GM18909 (cell line): ENCODE results near the gene ARHGAP26.
A peak's percentile ranks its signal among the peaks of the same experiment; 100 is the strongest.

Experiments used
- ATAC-seq: cut with Tn5 transposase; IDR thresholded peaks from one replicate; pipeline ENCODE4 v1.9.1; 2021; ENCODE audit warnings: mild to moderate bottlenecking; ENCODE audit not compliant: unreplicated experiment, poor library complexity

ARHGAP26 gene

DNA sequence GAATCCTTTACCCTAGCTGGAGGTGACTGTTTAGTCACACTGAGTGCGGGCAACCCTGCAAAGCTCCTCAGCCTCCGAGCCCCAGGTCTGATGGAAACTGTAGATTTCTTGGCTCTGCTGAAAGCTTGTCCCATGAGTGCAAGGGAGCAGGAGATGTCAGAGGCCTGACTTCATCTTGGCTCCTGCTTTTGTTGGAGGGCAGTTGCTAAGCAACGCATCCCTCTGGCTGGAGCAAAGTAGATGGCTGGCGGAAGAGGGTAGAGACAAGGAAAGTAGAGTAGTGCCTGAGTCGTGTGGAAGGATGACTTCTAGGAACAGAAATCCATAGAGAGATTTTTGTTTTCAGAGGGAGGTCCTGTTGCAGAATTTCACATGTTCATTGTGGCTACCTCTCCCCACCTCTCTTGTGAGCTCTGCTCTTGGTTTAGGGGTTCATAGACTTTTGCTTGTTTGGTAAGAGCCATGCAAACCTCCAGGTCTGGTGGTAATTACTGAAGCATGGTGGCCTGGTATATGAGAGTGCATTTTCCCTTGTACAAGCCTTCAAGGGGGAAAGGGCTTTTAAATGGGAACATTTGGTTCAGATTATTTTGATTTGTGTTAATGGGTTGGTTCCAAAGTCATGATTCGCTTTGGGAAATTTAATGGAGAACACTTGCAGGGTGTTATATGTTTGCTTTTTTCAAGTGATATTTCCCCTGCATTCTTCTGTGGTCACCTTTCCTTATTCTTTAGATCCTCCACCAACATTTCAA is 71.5 kb downstream of the ARHGAP26 start:
- no peak for ATAC-seq

DNA sequence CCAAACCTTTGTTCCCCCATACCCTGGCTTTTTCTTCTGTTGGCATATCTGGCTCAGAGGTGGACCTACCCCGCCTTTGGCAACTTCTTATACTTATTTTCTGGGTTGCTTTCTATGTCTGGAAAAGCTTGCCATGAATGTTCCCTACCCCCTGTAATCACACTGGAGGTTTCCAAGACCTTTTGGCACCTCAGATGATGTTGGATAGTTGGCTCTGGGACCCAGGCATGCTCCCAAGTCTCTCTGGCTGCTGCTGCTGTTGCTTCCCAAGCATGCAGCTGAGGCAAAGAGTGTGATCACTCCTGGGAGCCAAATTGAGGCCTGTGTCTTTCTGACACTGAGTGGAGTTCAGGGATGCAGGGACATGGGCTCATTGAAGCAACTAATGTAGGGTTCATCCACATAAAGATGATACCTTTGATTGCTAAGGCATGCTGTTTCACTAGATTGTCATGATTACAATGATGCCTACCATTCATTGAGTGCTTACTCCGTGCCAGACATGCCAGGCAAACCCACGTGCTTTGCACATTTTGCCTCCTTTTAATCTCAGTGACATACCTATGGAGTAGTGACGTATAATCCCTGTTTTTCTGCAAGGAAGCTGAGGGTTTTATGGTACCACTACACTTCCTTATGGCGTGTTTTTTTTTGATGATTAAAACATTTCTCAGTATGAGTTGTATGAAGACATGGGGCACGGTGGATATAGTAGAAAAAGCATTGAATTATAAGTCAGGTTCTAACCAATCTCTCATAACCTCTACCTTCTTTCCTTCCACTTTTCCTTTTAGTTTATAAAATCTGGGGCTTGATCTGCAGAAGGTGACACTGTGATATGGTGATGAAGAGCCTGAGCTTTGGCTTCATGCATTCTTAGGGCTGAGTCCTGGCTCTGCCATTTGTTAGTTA is 73.1 kb downstream of the ARHGAP26 start:
- no peak for ATAC-seq

DNA sequence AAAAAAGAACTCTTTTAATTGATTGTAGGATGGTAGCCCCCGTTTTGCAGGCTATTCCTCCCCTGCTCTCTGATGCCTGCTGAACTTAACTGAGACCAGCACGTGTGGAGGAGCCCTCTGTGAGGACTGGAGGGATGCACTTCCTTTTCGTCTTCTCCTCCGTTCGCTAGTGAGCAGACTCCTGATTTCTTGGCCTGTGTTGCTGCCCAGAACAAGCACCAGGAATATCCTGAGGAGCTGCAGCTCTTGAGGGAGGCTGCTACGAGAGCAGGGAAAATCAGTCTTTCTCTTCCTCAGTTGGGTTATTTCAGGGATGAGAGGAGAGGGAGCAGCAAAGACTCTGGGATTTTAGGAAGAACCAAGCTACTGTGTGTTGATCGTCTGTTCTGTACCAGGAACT is 74.7 kb downstream of the ARHGAP26 start:
- ATAC-seq = no peak

DNA sequence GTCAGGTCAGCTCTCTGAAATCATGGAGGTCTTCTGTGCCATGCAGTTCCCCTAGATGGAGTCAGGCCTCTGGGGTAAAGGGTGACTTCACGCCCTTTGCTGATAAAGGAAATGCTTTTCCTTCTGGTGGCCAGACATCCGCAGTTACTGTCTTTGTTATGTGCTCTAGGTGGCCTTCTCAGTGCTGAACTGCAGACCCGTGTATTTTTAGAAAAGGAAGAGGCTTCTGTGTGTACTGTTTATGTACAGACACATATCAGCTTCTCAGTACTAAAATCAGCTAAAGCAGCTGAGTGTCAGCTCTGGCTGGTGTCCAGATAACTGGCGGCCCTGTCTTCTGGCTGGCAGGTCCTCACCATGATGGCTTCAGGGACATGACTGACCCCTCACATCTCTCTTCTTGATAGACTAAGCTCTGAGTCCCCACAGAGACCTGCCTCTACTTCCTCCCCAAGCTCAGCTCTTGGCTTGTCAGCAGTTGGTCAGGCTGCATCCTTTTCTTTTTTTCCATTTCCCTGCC is 75.3 kb downstream of the ARHGAP26 start:
- ATAC-seq = peak; percentile 54

DNA sequence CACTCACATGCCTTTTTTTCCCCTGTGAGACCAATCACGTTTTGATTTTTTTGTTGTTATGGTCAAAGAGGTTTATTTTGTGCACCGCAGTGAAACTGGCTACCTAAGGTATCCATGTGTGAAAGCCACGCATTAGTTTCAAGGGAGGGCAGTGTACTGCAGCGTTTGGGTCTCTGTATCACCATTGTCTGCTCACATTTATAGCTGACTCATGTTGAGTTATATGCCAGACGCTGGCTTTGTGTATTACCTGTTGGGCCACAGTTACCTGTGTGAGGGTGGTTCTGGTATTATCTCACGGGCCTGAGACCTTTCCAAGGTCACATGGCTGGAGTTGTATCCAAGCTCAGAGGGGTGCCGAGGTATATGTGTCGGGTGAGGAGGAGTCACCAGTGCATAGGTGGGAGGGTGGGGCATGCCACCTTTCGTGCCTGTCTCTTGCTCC is 75.8 kb downstream of the ARHGAP26 start:
- ATAC-seq = peak; percentile 50

DNA sequence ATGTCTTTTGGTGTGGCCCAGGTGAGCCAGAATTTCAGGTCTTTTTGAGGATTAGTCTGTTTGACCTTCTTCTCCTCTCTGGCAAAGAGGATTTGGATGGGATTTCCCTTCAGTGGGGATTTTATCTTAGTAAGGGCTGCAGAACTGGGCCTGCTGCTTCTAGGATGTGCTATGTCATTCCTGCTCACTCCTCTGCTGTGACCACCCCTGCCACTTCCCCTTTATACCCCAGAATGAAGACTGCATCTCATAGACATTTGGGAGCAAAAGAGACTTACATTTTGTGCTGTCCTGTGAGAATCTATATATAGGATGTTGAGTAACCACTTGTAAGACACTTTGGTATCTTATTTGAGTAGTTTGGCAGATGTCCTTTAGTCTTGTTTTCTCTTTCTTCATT is 76.2 kb downstream of the ARHGAP26 start:
- ATAC-seq = no peak

DNA sequence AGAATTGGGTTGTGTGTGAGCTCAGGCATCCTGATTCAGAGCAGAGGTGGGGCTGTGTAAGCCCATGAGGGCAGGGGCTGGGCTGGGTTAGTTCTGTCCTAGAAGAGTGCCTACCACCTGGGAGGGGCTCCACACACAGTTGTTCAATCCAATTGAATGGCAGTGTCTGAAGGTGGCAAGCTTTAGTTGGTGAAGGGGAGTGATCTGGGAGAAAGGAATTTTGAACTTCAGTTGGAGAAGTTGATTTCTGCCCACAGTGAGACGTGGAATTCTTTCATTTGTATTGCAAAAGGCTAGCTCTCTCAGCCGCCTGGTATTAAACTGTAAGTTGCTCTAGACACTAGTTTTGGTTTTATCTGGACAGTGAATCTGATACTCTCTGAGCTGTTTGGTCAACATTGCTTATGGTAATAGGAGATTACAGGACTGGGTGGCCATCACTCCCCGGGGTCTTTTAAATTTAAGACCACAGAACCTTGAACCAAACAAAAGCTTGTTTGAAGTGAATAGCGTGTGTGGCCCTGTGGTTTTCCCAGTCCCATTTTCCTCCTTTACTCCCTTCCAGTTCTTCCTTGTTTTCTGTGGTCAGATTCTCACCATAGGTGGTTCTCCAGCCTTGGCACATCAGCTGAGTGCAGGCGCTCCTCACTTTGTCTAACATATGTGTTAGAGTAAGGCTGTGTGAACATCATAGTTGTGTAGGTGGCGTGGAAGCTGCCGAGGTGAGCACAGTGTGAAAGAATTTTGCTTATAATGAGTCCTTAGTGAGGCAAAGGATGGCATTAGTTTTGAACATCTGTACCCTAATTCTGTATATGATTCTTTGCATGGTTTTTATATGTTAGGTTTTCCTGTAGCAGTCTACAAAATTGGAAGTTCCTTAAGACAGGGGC is 78.0 kb downstream of the ARHGAP26 start:
- no peak for ATAC-seq

DNA sequence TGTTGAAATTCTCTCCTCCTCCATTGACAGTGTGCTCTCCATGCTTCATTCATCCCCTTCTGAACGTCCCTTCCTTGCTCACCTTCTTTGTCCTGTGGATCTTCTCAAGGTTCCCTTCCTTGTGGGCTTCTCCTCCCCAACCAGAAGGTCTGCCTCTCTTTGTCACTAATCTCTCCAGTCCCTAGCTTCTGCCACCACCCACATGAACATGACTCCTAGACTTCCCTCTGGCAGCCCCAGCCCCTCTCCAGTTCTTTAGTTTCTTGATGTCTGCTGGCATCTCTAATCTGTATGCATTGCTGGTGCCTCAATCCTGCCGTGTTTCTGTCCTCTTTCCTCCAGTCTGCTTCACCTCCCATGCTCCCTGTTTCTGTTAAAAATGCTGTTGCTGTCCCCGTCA is 79.3 kb downstream of the ARHGAP26 start:
- no peak for ATAC-seq

DNA sequence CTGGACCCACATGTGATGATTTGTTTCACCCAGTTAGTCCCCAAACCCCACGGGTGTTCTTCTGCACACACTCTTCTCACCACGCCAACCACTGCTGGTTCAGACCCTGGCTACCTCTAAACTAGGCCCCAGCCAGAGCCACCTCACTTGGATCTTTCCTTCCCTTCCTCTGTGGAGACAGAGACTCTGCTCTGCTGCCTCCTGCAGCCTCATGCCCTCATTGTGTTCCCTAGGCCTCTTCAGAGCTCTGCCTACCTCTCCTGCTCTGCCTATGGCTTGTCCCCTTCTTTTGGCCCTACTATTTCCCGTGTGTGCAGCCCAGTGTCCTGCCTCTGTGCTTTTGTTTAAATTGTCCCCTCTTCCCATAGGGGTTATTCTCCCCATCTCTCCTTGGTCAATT is 79.7 kb downstream of the ARHGAP26 start:
- no peak for ATAC-seq

DNA sequence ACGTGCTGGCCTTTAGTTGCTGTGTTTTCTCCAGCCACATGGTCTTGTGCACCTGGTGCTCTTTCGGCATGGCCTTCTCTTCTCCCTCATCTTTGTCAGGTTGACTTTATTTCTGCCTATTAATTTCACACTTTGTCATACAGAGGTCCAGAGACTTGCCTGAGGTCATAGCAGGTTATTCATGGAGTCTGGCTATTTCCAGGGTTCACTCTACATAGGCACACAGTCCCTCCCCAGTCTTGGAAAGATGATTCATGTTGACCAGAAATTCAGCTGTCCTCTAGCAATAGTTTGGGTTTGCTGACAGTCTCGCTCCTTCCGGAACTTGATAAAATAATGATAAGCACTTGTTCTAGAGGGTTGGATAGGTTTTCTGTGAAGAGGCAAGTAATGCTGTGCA is 81.6 kb downstream of the ARHGAP26 start:
- no peak for ATAC-seq

DNA sequence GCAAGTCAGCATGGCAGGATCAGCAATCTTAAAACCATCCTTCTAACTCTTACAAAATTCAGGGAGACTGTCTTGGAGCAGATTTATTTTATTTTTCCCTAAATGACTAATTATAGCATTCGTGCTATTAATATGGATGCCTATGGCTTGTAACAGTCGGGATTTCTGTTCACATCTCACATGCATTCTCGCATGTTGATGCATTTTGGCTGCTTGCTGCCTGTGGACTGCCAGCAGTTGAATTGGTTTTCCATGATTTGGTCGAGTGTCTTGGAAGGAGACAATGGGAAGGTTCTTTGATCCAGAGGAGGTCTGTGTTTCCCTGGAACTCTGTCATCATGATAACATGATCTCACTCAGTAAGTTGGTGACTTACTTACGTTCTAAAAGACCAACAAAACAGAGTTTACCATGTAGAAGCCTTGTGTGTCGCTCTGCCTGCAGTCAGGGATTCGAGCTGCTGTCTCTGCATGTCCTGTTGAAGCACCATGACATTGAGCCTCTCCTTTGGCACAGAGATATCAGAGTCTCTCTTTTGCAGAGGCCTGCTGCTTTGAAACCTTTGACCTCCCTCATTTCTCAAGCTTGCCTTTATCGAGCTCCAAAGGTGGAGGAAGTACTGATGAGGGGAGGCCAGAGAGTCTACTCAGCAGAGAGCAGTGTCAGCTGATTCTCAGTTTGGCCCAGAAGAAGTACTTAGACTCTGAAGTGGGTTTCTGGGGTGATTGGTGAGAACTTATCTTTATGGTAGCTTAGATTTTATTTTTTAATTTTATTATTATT is 82.4 kb downstream of the ARHGAP26 start:
- no peak for ATAC-seq

DNA sequence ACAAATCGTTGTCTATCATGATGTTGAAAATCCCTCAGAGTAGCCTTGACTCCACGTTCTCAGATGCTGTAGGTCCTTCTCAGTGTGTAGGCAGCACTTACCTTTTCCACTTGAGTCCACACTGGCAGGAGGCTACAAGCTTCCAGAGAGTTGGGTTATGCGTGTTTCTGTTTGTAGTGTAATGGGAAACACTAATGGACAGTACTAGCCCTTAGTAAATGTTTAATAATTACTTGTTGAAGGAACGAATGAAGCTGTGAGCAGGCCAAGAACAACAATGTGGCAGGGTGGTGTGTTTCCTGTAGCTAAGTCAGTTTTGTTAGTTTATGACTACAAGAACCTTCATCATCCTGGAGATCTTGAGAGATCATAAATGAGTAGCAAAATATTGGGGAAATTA is 83.5 kb downstream of the ARHGAP26 start:
- ATAC-seq = no peak

DNA sequence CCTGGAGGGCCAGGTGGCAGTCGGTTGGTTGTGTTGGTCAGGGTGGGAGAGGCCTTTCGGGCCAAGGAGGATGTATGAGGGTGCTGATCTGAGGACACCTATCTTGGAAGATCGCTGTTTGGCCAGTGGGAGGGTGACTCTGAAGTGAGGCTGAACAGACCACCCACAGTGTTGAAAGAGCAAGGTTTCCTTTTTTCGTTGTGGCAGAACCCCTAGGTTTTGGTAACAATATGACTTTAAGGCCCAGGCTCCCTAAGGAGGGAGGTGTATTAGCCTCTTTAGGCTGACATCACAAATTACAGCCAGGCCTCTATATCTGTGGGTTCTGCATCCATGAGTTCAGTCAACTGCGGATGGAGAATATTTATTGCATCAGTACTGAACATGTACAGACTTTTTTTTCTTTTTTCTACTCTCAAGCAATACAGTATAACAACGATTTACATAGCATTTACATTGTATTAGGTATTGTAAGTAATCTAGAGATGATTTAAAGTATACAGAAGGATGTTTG is 86.1 kb downstream of the ARHGAP26 start:
- no peak for ATAC-seq

DNA sequence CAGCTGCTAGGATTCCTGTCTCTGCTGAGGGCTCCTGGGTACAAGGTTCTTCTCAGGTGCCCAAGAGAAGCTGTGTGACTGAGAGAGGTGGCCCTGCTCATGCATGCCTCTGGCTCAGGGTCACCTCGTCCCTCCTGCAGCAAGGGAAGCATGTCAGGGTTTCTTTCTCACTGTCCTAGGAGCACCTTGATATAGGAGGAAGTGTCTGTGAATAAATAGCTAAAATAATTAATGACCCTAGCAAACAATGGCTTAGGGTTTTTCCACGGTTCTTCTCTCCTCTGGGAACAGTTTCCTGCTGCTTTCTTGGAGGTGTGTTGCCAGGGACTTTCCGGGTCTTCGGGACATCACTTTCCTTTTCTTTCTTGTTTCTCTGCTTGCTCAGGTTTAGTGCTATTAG is 87.2 kb downstream of the ARHGAP26 start:
- ATAC-seq = no peak

DNA sequence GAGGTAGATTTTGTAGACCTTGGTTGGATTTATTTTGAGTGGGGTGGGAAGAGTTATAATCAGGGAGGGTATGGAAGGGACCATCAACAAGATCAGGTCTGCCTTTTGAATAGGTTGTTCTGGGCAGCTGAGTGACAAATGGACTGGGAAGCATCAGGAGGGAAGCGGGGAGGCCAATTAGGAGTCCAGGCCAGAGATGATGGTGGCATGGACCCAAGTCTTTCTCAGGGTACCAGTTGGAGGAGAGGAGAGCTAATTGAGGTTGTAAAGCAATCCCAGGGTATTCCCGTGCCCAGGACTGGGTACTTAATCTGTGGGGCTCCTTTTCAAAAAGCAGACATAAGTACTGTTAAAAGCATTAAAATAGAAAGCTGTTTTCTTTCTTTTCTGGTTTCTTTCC is 88.9 kb downstream of the ARHGAP26 start:
- no peak for ATAC-seq

DNA sequence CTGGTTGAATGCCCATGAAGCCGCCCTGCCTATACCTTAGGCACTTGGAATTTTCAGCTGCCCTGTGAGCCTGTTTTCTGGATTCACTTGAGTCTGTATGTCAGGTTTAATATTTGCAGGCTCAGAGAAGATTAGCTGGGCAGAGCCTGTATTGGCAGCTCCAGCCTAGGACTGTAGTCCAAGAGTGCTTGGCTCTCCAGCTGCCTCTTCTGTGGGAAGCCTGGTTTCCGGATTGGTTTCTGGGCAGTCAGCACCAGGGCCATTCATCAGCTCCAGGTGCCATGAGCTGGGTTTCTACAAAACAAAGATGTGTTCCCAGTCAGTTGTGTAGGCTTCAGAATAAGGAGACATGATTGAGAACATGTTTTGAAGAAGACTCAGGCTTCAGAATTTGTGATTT is 90.1 kb downstream of the ARHGAP26 start:
- ATAC-seq = no peak

DNA sequence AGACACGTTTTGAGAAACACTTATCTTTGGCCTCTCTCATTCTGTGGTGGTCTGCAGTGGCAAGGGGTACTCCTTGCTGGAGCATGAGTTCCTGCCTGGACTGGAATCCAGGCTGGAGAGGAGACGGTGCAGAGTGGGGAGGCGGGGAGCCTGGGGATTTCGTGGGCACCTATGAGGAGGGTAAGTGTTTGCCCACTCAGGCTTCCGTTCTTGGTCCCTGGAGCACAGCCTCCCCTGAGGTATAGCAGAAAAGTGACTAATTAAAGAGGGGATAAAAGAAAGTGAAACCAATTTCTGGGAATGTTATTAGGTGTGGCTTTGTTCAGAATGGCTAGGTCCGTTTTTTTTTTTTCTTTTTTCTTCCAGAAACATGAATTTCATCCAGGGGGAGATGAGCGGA is 90.8 kb downstream of the ARHGAP26 start:
- ATAC-seq = no peak

DNA sequence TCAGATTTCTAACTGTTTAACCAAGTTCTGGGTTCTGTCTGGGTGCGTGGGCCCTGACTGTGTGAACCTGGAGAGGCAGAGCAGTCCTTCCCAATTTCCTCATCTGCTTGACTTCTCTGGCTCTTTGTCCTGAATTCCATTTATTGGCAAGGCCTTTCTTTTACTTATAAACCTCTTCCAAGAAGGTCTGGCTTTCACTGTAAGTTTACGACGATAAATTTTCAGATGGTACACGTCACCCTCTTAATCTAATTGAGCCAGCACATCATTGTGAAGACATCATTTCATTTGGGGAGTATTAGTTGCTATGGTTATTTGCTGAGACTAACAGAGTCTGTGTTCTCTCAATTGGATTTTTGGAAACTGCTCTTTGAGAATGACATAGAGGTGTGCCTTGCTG is 92.4 kb downstream of the ARHGAP26 start:
- no peak for ATAC-seq

DNA sequence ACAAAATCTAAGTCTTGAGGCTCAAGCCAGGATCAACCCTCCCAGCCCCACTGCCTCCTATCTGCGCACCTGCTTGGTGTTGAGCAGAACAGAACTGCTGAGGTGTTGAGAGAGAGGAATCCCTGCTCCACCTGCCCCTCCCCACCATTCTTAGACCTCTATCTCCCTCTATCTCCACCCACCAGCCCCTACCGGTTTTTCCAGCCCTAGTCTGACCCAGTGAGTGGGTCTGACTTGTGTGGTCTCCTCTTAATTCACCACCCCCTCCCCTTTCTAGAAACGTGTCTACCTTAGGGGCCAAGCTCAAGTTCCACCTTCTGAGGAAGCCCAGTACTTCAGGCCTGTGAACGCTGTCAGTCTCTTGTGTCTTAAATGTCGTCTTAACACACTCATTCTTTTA is 93.7 kb downstream of the ARHGAP26 start:
- no peak for ATAC-seq
